Glomerular endothelial cell (primary cell): Measurements from ENCODE around the gene DCTD. TPM values are rescaled to one million over a fixed set of nuclear protein-coding genes. Genes with fewer than 3 reads are reported as not detected.

Experiments used
- DNase-seq: peaks from one replicate; pipeline ENCODE4 v3.0.0-alpha.2; 2011; ENCODE audit warnings: low read depth, low spot score; ENCODE audit errors: extremely low read depth
- total RNA-seq: library from RNA; depleted of rRNA; stranded (reverse); fragments of >200 nt; gene quantifications from 2 replicates; pipeline ENCODE4 v1.2.3, GENCODE V29; 2015

The DCTD gene
- total RNA-seq, 1 donor from 2014 or later: 68.7 TPM

DNA sequence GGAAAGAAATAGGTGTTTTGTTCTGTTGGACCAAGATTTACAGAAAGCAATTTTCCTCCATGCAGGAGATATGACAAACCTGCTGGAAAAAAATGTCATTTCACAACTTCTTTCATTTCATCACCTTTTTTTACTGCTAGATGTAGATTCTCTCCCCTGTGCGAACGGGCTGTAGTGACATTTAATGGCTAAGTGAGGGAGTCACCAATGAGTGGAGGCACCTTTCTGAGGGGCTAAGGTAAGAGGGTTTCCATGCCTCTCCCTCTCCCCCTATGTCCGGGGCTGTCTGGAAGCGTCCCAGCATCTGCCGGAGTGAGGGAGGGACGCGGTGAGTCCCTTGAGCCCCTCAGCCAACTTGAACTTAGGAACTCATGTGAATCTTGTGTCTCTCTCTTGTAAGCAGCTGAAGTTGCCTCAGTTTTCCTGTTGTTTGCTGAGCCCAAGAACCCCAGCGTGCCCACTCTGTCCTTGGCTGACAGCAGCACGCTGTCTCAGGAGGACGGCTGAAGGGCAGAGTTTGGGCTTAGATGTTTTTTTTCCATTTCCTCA lies 42.3 kb downstream of the DCTD start:
- DNase-seq: no peak

DNA sequence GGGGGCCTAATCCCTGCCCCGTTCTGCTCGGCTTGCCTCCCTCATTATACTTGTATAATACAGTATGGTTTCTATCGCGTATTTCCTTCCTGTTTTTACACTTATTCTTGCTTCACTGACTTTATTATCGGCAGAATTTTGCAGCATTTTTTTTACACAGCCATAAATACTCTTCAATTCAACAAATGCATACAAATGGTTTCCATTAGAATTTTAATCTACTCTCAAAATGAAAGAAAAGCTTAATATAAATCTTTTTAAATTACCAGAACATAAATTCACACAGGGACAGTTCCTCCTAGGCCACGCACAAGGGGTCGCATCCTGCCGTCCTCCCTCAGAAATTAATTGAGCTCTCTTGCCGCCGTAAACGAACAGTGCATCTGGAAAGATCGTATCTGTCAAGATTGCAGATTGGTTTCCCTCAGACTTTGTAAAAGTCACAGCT lies 42.9 kb downstream of the DCTD start:
- no peak for DNase-seq

DNA sequence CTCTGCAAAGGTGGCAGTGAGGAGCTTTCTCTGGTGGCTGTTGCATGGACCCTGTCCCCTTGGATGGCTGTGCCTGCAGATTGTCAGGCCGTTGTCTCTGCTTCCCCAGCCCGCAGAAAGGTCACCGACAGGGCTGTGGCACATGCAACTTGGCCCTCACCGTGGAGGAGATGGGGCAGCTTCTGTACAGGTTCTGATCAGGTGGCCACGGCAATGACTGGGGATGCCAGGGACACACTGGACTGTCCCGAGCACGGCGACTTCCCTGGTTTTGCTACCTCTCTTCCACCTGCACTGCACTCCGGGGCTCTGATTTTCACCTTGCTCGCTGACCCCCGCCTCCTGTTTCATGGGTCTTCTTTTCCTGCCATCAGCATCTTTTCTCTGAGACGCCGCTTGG lies 43.5 kb downstream of the DCTD start:
- DNase-seq: no peak

DNA sequence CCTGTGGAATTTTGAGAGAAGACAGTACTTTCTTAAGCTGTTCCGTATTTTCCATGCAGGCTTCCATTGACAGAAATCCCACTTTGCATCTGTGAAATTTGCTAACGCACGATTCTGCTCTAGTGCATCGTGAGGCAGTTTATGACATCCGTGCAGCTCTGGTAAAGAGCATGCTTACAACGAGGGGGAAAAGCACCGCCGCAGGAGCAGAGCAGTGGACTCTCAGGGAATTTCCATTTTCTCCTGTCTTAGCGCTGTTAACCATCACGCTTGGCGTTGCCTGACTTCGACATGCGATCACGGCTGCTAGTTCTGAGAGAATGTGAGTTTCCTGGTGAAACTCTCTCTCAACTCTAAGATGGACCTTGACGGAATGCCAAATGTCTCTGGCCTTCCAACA lies 43.9 kb downstream of the DCTD start:
- DNase-seq: no peak

GRCh38 chr4:182872886-182873285 lies 44.3 kb downstream of the DCTD start:
- DNase-seq: no peak

GRCh38 chr4:182871616-182872015 lies 45.6 kb downstream of the DCTD start:
- DNase-seq: no peak

DNA sequence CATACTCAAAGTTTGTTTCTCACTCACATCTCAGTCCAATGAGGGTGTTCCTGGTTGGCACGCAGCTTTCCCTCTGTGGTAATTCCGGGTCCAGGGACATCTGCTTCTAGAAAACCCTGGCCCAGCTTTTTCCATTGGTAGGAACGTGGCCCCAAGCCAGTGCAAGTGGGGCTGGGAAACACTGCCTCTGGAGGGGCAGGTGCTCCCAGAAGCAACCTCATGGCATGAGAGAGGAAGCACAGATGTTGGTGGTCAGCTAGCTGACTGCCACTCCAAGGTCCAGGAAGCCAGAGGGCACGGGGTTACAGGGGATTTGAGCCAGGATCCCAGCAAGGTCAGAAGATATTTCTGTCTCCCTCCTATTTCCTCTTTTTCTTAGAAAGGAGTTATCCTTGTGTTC lies 47.5 kb downstream of the DCTD start:
- no peak for DNase-seq

DNA sequence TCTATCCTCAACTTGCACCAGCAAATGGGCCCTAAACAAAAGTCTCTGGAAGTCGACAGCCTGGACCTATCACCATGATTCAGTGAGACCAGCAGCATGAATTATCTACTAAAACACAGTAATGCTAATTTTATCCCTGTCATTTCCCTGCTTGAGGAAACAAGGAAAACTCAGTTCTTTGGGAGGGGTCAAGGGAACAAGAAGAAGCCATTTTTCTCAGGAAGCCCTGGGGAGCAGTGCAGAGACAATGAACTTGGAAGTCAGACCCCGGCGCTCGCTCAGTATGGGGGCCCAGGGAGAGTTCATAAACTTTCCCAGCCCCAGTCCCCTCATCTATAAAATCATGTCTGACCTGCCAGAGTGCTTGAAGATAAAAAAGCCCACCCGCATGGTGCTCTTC lies 50.4 kb downstream of the DCTD start:
- no peak for DNase-seq

DNA sequence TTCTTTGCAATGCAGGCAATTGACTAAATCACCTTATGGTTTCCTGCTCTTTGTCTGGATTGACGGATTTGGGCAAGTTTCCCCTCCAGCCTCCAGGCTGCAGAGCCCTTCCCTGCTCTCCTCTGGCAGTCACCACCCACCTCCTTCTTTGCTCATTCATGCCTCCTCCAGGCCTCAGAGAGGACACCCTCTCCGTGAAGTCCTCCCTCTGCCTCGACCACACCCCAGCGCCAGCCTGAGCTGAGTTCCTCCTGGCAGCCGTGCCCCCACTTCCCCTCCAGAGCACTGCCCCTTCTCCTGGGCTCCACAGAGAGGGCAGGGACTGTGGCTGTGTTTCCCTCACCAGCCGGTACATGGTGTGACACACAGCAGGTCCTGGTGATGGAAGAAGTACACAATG lies 53.7 kb downstream of the DCTD start:
- no peak for DNase-seq

GRCh38 chr4:182862921-182863320 lies 54.3 kb downstream of the DCTD start:
- no peak for DNase-seq

DNA sequence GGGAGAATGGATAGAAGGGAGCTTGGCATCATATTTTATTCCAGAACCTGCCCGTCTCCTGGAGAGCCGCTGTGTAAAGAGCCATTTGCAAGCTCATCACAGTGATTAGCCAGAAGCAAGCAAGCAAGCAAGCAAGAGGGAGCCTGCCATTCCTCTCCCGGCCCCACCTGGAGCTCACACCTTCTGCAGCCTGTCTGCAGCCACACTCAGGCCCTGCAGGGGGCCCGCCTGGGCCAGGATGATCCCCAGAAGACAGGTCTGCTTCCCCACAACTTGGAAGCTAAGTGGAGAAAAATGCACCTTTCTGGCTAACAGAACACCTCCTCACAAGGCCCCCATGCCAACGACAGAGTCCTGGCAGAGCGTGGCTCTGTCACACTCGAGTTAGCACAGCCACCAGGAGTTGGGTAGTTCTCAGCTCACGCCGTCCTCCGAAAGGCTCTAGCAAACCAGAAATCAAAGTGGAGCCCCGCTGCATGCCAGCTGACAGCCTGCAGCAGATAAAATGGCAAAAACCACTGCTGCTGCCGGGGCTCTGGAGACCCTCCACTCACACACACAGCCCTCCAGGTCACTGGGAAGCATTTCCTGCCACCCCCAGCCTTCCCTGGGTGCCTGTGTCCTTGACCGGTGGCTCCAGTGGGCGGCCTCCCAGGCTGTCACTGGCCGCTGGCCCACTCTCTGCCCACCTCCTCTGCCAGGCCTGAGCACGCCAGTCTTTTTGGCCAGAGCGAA lies 54.9 kb downstream of the DCTD start:
- no peak for DNase-seq

- DNase-seq: no peak
These were observed 55.8 kb downstream of the DCTD start for GRCh38 chr4:182861346-182861745.

DNA sequence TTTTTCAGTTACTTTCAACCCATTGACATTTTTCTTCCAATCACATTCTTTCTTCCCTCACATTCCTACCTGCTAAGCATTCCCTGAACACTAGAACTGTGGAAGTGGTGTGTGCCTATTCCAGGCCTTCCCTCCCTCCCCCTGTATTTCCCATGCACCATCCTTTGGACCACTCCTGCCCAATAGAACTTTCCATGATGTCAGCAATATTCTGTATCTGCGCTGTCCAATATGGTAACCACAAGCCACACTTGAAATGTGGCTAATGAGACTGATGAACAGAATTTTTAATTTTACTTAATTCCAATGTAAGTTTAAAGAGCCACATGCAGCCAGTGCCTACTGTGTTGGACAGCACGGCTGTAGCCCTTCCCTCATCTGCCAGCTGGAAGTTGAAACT lies 57.5 kb downstream of the DCTD start:
- DNase-seq: no peak

GRCh38 chr4:182858711-182859110 lies 58.5 kb downstream of the DCTD start:
- no peak for DNase-seq

DNA sequence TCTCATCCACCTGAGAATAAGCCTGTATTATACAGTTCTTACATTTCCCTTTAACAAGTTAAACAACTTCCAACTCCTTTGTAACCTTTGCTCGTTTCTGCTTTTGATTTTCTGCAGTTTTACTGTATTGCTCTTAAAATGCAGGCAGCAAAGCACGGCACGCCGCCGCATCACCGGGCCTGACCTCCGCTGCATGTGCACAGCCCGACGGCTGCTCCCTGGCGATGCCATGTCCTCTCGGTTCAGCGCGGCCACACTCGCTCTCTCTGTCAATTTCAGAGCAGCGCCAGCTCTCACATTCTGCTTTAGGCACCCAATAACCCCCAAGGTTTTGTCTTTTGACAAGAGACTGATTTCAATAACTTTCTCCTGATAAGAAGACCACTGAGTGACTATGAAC lies 60.3 kb downstream of the DCTD start:
- DNase-seq: no peak

GRCh38 chr4:182855877-182856276 lies 61.3 kb downstream of the DCTD start:
- no peak for DNase-seq

- DNase-seq: no peak
These were observed 61.9 kb downstream of the DCTD start for GRCh38 chr4:182855312-182855711.

- no peak for DNase-seq
These were observed 62.7 kb downstream of the DCTD start for GRCh38 chr4:182854466-182854865.

DNA sequence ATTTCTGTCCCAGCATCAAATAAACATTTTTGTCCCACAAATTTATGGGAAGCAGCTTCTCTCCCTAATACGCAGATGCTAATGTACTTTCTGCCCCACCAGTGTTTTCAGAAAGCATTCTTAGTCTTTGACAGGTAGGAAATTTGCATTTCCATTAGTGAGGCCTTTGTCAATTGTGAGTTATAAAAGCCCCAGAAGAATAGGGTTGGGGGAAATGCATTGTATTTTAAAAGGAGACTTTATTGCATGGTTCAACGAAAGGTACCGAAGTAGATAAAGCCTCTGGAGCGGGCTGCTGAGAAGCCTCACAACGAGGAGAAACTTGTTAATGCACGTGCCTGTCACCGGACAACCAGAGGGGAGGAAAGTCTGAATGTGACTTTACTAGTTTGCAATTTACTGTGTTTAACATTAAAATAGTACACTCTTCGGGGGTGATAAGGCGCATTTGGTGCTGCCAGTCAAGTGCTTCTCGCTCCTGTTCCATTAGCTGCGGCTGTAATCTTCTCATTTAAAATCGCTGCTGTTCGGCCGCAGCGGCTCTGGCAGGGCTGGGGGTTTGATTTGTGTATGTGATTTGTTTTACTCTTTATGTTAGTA lies 63.4 kb downstream of the DCTD start:
- no peak for DNase-seq

- no peak for DNase-seq
These were observed 68.5 kb downstream of the DCTD start for GRCh38 chr4:182848685-182849084.

DNA sequence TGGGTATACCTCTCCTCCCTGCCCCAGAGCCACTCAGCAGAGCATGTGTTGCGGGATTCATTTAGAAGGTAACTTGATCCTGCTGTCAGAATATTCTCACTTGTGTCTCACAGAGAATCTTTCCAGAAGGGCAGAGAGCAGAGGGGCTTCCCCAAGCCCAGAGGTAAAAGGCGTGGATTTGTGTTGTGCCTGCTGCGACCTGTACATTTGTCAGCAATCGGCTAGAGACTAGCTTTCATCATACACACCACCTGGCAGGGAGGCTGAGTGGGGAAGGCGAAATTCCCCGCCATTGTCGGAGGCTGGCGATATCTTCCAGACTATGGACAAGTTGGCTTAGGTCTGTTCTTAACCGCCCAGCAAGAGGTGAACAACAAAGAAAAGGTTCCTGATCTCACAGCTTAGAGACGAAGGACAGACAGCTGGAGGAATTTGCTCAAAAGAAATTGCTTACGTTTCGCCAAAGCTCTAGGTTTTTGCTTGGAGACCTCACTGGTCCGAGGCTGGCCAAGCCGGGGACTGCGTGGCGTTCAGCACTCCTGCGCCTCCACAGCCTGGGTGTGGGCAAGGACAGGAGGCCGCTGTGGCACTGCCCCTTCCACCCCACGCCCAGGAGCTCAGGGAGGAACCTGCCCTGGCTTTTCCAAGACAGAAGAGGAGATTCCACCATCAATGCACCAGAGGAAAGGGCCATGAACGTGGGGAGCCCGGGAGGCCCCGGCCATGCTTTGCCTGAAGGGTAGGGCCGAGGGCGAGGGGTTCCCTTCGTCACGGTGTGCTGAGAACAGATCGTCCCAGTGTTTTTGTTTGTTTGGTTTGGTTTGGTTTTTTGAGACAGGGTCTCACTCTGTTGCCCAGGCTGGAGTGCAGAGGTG lies 69.4 kb downstream of the DCTD start:
- DNase-seq: no peak
